ENCODE data around the gene KIRREL2.

GRCh38 chr19:35909684-35910035, 52.9 kb downstream of the KIRREL2 start:
- TF ChIP-seq EZH2 (IDR thresholded peaks at IDR 0.05; ENCODE audit: low read depth, low read length, severe bottlenecking) (no peak), CEBPB (IDR thresholded peaks at IDR 0.05; ENCODE audit: low read depth, low read length) (no peak), SIX5 (IDR thresholded peaks at IDR 0.05; ENCODE audit: low read depth, low read length) (no peak), ATF3 (IDR thresholded peaks at IDR 0.05; ENCODE audit: insufficient read depth, low read depth, low read length) (no peak), MAX (IDR thresholded peaks at IDR 0.05) (no peak), BCL11A (IDR thresholded peaks at IDR 0.05; ENCODE audit: low read depth in 2 of 2, low read length in 2 of 2) (no peak)

Measured in H1 (cell line).